ENCODE data around the gene KLHL40. TPM values are rescaled to one million over a fixed set of nuclear protein-coding genes. Genes with fewer than 3 reads are reported as not detected.

The KLHL40 gene
- total and polyA plus RNA-seq, 10 of the 15 experiments (the other 5 are each of a cell fraction or from before 2014, with no cell fraction given), result not detected

- no peaks in the 10 kb centered on the region; the same call in 1 of the 3 replicates for H3K9me3 ChIP-seq (replicated peaks; ENCODE audit: control insufficient read depth, insufficient read depth, low read length)
- CTCF ChIA-PET, result no interaction called here
- H2AFZ ChIP-seq (ENCODE audit: control insufficient read depth, low read depth, low read length), result no peak overlapping the region
- POLR2A ChIA-PET, result no interaction called here
- intact Hi-C loops (cut with micrococcal nuclease; ENCODE audit: unreplicated experiment) (no loop called here), in situ Hi-C loops (cut with MboI) (no loop called here)
- no peak overlapping the region for H3K9ac ChIP-seq (ENCODE audit: control insufficient read depth, insufficient read depth, low read length)
- H3K79me2 ChIP-seq (ENCODE audit: control insufficient read depth, insufficient read depth, low read length), result no peaks in the 10 kb centered on the region
- H4K20me1 ChIP-seq (ENCODE audit: control insufficient read depth, insufficient read depth), result no peaks in the 10 kb centered on the region
- H3K27ac ChIP-seq (ENCODE audit: control insufficient read depth, insufficient read depth), result no peak overlapping the region
- 0% methylated on average over 1 of the region's 1 CpG for WGBS (ENCODE audit: insufficient coverage, insufficient replicate concordance, low lambda C conversion rate, missing lambda C conversion rate)
- no peak overlapping the region for H3K4me2 ChIP-seq (ENCODE audit: control insufficient read depth, insufficient read depth)
- SMC1A ChIA-PET (ENCODE audit: uncharacterized antibody, unreplicated experiment), result no interaction called here
- TF ChIP-seq TAF1 (IDR thresholded peaks at IDR 0.05; ENCODE audit: borderline replicate concordance, low read depth, low read length), result no peak
- no peak for TF ChIP-seq NFIC (IDR thresholded peaks at IDR 0.05; ENCODE audit: low read depth, low read length)
- no peak for TF ChIP-seq BCL3 (IDR thresholded peaks at IDR 0.05; ENCODE audit: borderline replicate concordance, insufficient read depth, low read depth, low read length, poor library complexity, severe bottlenecking)
- no peak for TF ChIP-seq RUNX3 (IDR thresholded peaks at IDR 0.05; ENCODE audit: low read length)
- TF ChIP-seq ZNF274 (IDR thresholded peaks at IDR 0.05; ENCODE audit: insufficient read depth, insufficient read length), result no peak
- no peak for TF ChIP-seq ZSCAN29 (IDR thresholded peaks at IDR 0.05)
- TF ChIP-seq DPF2 (IDR thresholded peaks at IDR 0.05), result no peak
- no peak for TF ChIP-seq NRF1 (conservative IDR thresholded peaks at IDR 0.05; ENCODE audit: low read depth, low read length)
- FAIRE-seq (no peak), DNase-seq (ENCODE audit: low read depth, low spot score) (no peak), ATAC-seq (no peak)
- BruUV-seq (replicated peaks), result no TSS peak
- H3K27me3 ChIP-seq (replicated peaks in 1 of 2; ENCODE audit: control insufficient read depth in 2 of 2, insufficient read depth in 2 of 2, low read length in 1 of 2), result no peaks in the 10 kb centered on the region
- H3K36me3 ChIP-seq (ENCODE audit: control insufficient read depth in 2 of 2, insufficient read depth in 2 of 2, low read length in 1 of 2), result no peaks in the 10 kb centered on the region
- RAD21 ChIA-PET (ENCODE audit: unreplicated experiment), result no interaction called here
- H3K4me3 ChIP-seq, result no peak overlapping the region
- H3K4me1 ChIP-seq (ENCODE audit: control insufficient read depth, insufficient read depth, low read length), result no peaks in the 10 kb centered on the region
Observed at GRCh38 chr3:42672515-42672914, 12.8 kb upstream of the KLHL40 start.

GRCh38 chr3:42673082-42673481 is 12.3 kb upstream of the KLHL40 start:
- DNase-seq (ENCODE audit: low read depth, low spot score), result no peak
- no peak for TF ChIP-seq POU2F2 (IDR thresholded peaks at IDR 0.05; ENCODE audit: borderline replicate concordance, low read depth, low read length)
- TF ChIP-seq IRF3 (IDR thresholded peaks at IDR 0.05), result no peak
- TF ChIP-seq CHD1 (IDR thresholded peaks at IDR 0.05; ENCODE audit: low read depth, low read length), result no peak
- no peak for TF ChIP-seq PAX5 (IDR thresholded peaks at IDR 0.05; ENCODE audit: borderline replicate concordance, low read depth, low read length)
- TF ChIP-seq GATAD2B (conservative IDR thresholded peaks at IDR 0.05; ENCODE audit: low read depth), result no peak
- TF ChIP-seq SIX5 (IDR thresholded peaks at IDR 0.05; ENCODE audit: low read depth, low read length, severe bottlenecking), result no peak
- no peak for TF ChIP-seq CBX5 (IDR thresholded peaks at IDR 0.05; ENCODE audit: low read depth)
- TF ChIP-seq RAD51 (IDR thresholded peaks at IDR 0.05), result no peak
- TF ChIP-seq ZBED1 (IDR thresholded peaks at IDR 0.05; ENCODE audit: borderline replicate concordance), result no peak
- no peak for TF ChIP-seq SUPT20H (IDR thresholded peaks at IDR 0.05; ENCODE audit: borderline replicate concordance, control insufficient read depth, low read depth, low read length)
- no peak for TF ChIP-seq NFYA (IDR thresholded peaks at IDR 0.05; ENCODE audit: borderline replicate concordance, low read depth, low read length)

More at GRCh38 chr3:42673082-42673481, 12.3 kb upstream of the KLHL40 start:
- ATAC-seq (no peak), FAIRE-seq (no peak)
- Histone ChIP-seq H3K36me3 (ENCODE audit: control insufficient read depth in 2 of 2, insufficient read depth in 2 of 2, low read length in 1 of 2) (no peaks in the 10 kb centered on the region), H3K9ac (ENCODE audit: control insufficient read depth, insufficient read depth, low read length) (no peak overlapping the region), H3K27ac (ENCODE audit: control insufficient read depth, insufficient read depth) (no peak overlapping the region), H3K27me3 (replicated peaks in 1 of 2; ENCODE audit: control insufficient read depth in 2 of 2, insufficient read depth in 2 of 2, low read length in 1 of 2) (no peaks in the 10 kb centered on the region), H3K4me3 (no peak overlapping the region), H3K79me2 (ENCODE audit: control insufficient read depth, insufficient read depth, low read length) (no peaks in the 10 kb centered on the region), H2AFZ (ENCODE audit: control insufficient read depth, low read depth, low read length) (no peak overlapping the region), H3K4me1 (ENCODE audit: control insufficient read depth, insufficient read depth, low read length) (no peaks in the 10 kb centered on the region), H3K4me2 (ENCODE audit: control insufficient read depth, insufficient read depth) (no peak overlapping the region), H4K20me1 (ENCODE audit: control insufficient read depth, insufficient read depth) (no peaks in the 10 kb centered on the region), H3K9me3 (replicated peaks; ENCODE audit: control insufficient read depth, insufficient read depth, low read length) (no peaks in the 10 kb centered on the region; the same call in 1 of the 3 replicates)
- SMC1A ChIA-PET (ENCODE audit: uncharacterized antibody, unreplicated experiment), result no interaction called here
- POLR2A ChIA-PET, result no interaction called here
- CTCF ChIA-PET, result no interaction called here
- RAD21 ChIA-PET (ENCODE audit: unreplicated experiment), result no interaction called here
- no TSS peak for BruUV-seq (replicated peaks)
- in situ Hi-C loops (cut with MboI), result no loop called here
- intact Hi-C loops (cut with micrococcal nuclease; ENCODE audit: unreplicated experiment), result no loop called here
